B cell (primary cell): ENCODE measurements around the gene CFAP161. TPM values are rescaled to one million over a fixed set of nuclear protein-coding genes. Genes with fewer than 3 reads are reported as not detected.

ENCODE experiments used
- ATAC-seq: fragments of 200-7000 bp; cut with Tn5 transposase; one replicate; pipeline ENCODE4 v1.10.0; 2021; ENCODE audit warnings: low read depth, mild to moderate bottlenecking, moderate number of reproducible peaks, moderate library complexity
- CTCF ChIA-PET: fragments of 350-600 bp; sonication (Branson Sonifier 250); formaldehyde crosslinking; loops from one replicate; lab custom pipeline; 2021; ENCODE audit warnings: antibody characterized with exemption, inconsistent platforms; lab: Charles Lee
- POLR2A ChIA-PET: fragments of 350-600 bp; sonication (Branson Sonifier 250); formaldehyde crosslinking; loops from one replicate; lab custom pipeline; 2021; ENCODE audit warnings: antibody characterized with exemption; lab: Charles Lee
- DNase-seq: peaks from one replicate; pipeline ENCODE4 v3.0.0; 2013
- H2AFZ ChIP-seq: 2 replicates; pipeline ENCODE4 v1.6.1; 2012; ENCODE audit warnings: mild to moderate bottlenecking, low read depth, low read length; ENCODE audit not compliant: insufficient read depth, poor library complexity, severe bottlenecking
- H3K27ac ChIP-seq, 2 donors: 1 replicate in 1 of 2; 2 replicates in 1 of 2; pipeline ENCODE4 v1.5.1; 2012 to 2013; ENCODE audit warnings: low read length in 2 of 2, mild to moderate bottlenecking in 2 of 2, moderate library complexity in 1 of 2
- H3K27me3 ChIP-seq, 4 experiments: fragments of 200-600 bp in 1 of 4; sonication (generic) in 1 of 4; replicated peaks in 1 of 4; 1 replicate in 2 of 4; 2 replicates in 2 of 4; pipeline versions ENCODE4 v1.6.1 to v1.7.0; 2013 to 2016; ENCODE audit warnings: low read length in 3 of 4, mild to moderate bottlenecking in 2 of 4, mixed read lengths in 1 of 4, moderate library complexity in 1 of 4; ENCODE audit not compliant: insufficient read depth in 4 of 4, control insufficient read depth in 3 of 4; ENCODE audit errors: control extremely low read depth in 1 of 4
- H3K36me3 ChIP-seq, 2 experiments: replicated peaks in 1 of 2; 1 replicate in 1 of 2; 2 replicates in 1 of 2; pipeline versions ENCODE4 v1.6.1 to v1.7.1; 2013; ENCODE audit warnings: low read length in 1 of 2; ENCODE audit not compliant: insufficient read depth in 2 of 2, control insufficient read depth in 1 of 2; ENCODE audit errors: control extremely low read depth in 1 of 2, extremely low read depth in 1 of 2
- H3K4me1 ChIP-seq, 2 donors: fragments of 200-600 bp in 1 of 2; sonication (generic) in 1 of 2; 1 replicate in 1 of 2; 2 replicates in 1 of 2; pipeline versions ENCODE4 v1.5.1 to v1.6.1; 2013 to 2017; ENCODE audit warnings: low read length in 2 of 2; ENCODE audit not compliant: control insufficient read depth in 2 of 2, insufficient read depth in 2 of 2
- H3K4me2 ChIP-seq: replicated peaks from 2 replicates; pipeline ENCODE3; 2012; ENCODE audit warnings: mild to moderate bottlenecking, low read depth, low read length; ENCODE audit not compliant: poor library complexity, severe bottlenecking
- H3K4me3 ChIP-seq, 5 experiments: fragments of 200-600 bp in 1 of 5; sonication (generic) in 1 of 5; 1 replicate in 3 of 5; 2 replicates in 2 of 5; pipeline versions ENCODE4 v1.5.1 to v1.7.0; 2011 to 2016; ENCODE audit warnings: low read length in 4 of 5, mild to moderate bottlenecking in 4 of 5, low read depth in 2 of 5, control low read depth in 1 of 5, moderate library complexity in 1 of 5; ENCODE audit not compliant: insufficient read depth in 1 of 5; ENCODE audit errors: control extremely low read depth in 1 of 5, extremely low read depth in 1 of 5
- H3K79me2 ChIP-seq: fragments of 200-600 bp; sonication (generic); one replicate; pipeline ENCODE4 v1.6.0; 2016; ENCODE audit warnings: low read length; ENCODE audit not compliant: control insufficient read depth, insufficient read depth
- H3K9ac ChIP-seq: fragments of 200-600 bp; sonication (generic); 2 replicates; pipeline ENCODE4 v1.6.1; 2017; ENCODE audit warnings: mild to moderate bottlenecking, low read length, moderate library complexity
- H3K9me3 ChIP-seq, 3 donors: one replicate each; pipeline versions ENCODE4 v1.6.1 to v1.7.1; 2013; ENCODE audit warnings: low read length in 2 of 3; ENCODE audit not compliant: control insufficient read depth in 2 of 3, insufficient read depth in 1 of 3; ENCODE audit errors: control extremely low read depth in 1 of 3
- H4K20me1 ChIP-seq: 2 replicates; pipeline ENCODE4 v1.6.0; 2012; ENCODE audit warnings: mild to moderate bottlenecking, low read length; ENCODE audit not compliant: insufficient read depth, control insufficient read depth, poor library complexity, severe bottlenecking
- H3K27ac Mint-ChIP-seq: one replicate; pipeline ENCODE4 v1.8.0; 2021; ENCODE audit warnings: mixed read lengths
- H3K27me3 Mint-ChIP-seq: one replicate; pipeline ENCODE4 v1.8.0; 2021; ENCODE audit warnings: mixed read lengths
- H3K4me1 Mint-ChIP-seq: one replicate; pipeline ENCODE4 v1.8.0; 2021; ENCODE audit warnings: mixed read lengths
- H3K4me3 Mint-ChIP-seq: one replicate; pipeline ENCODE4 v1.8.0; 2021; ENCODE audit warnings: mixed read lengths
- H3K9me3 Mint-ChIP-seq: one replicate; pipeline ENCODE4 v1.8.0; 2022; ENCODE audit warnings: mixed read lengths; ENCODE audit not compliant: insufficient read depth
- EZH2 ChIP-seq: IDR thresholded peaks from 2 replicates; pipeline ENCODE4 v1.6.1; 2012; ENCODE audit warnings: borderline replicate concordance, low read depth, mild to moderate bottlenecking, moderate library complexity, low read length; ENCODE audit not compliant: insufficient read depth, poor library complexity, severe bottlenecking
- WGBS: methylation state at CpG from one replicate; pipeline ENCODE4 v1.1.5; 2013; ENCODE audit warnings: missing lambda C conversion rate; ENCODE audit not compliant: insufficient coverage; 5-methylcytosine and 5-hydroxymethylcytosine counted together
- intact Hi-C: fragments of 100-400 bp; cut with micrococcal nuclease; formaldehyde crosslinking; loops from one replicate; pipeline ENCODE4 v1.10.0; 2022
- polyA plus RNA-seq: library from polyadenylated mRNA; depleted of rRNA; stranded (reverse); fragments of >200 nt; gene quantifications from 2 replicates; pipeline ENCODE4 v1.2.3, GENCODE V29; 2012
- total RNA-seq, 2 donors: library from RNA; stranded (reverse); fragments of 120-200 nt in 1 of 2; gene quantifications; 1 replicate in 1 of 2; 2 replicates in 1 of 2; pipeline versions ENCODE4 v1.2.3 to v1.2.4, GENCODE V29; 2013 to 2022
- TF ChIP-seq, protein P1 (sequence below): fragments of 200-600 bp; IDR thresholded peaks from one replicate; pipeline ENCODE4 v1.8.0; 2022; ENCODE audit warnings: antibody characterized with exemption, mild to moderate bottlenecking

Gene CFAP161
- total and polyA plus RNA-seq, 2 donors (not counting 1 experiment from before 2014, with no cell fraction given), result not detected

DNA sequence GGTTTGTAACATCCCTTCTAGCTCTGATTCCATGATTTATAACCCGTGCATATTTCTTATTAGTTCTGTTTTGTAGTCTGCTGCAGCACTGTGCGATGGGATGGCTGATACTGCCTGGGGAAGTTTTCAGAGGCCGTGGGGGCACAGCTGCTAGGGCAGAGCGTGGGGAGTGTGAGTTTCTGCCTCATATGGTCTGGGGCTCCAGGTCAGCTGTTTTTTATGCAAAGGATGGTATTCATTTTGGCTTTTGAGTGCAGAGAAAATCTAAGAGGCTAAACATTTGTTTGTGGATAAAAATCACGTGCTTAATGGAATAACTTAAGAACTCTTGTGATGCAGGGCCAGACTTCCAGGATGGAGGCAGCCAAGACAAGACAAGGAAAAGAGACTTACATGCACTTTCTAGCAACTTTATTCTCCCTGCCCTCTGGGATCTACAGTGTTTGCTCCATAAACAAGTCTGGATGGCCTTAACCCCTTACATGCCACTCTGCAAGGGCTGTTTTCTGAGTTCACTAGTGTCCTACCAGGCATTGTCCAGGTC lies 45.5 kb upstream of the CFAP161 start:
- Mint-ChIP-seq H3K4me1 (no peaks in the 10 kb centered on the region), H3K27me3 (peaks cover 29% of the 10 kb centered on the region), H3K4me3 (no peak overlapping the region), H3K9me3 (no peaks in the 10 kb centered on the region), H3K27ac (no peak overlapping the region)
- peaks cover 0 to 8% (median 4%) of the 10 kb centered on the region in 4 experiments for H3K27me3 ChIP-seq
- 72% methylated on average over 5 of the region's 5 CpGs for WGBS
- no peak overlapping the region for H3K4me2 ChIP-seq
- H3K36me3 ChIP-seq, result no peaks in the 10 kb centered on the region
- H3K9ac ChIP-seq, result no peak overlapping the region
- intact Hi-C loops, result no loop called here
- H3K9me3 ChIP-seq, result peaks cover 0 to 1% (median 0%) of the 10 kb centered on the region in 3 donors
- H3K79me2 ChIP-seq, result no peaks in the 10 kb centered on the region
- DNase-seq, result no peak
- H2AFZ ChIP-seq, result no peak overlapping the region
- CTCF ChIA-PET, result no interaction called here
- no peak overlapping the region for H3K27ac ChIP-seq
- no peaks in the 10 kb centered on the region for H3K4me1 ChIP-seq
- POLR2A ChIA-PET, result no interaction called here
- TF ChIP-seq, protein P1, sequence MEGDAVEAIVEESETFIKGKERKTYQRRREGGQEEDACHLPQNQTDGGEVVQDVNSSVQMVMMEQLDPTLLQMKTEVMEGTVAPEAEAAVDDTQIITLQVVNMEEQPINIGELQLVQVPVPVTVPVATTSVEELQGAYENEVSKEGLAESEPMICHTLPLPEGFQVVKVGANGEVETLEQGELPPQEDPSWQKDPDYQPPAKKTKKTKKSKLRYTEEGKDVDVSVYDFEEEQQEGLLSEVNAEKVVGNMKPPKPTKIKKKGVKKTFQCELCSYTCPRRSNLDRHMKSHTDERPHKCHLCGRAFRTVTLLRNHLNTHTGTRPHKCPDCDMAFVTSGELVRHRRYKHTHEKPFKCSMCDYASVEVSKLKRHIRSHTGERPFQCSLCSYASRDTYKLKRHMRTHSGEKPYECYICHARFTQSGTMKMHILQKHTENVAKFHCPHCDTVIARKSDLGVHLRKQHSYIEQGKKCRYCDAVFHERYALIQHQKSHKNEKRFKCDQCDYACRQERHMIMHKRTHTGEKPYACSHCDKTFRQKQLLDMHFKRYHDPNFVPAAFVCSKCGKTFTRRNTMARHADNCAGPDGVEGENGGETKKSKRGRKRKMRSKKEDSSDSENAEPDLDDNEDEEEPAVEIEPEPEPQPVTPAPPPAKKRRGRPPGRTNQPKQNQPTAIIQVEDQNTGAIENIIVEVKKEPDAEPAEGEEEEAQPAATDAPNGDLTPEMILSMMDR, result no peak
- no peak for TF ChIP-seq EZH2
- H3K4me3 ChIP-seq, result no peak overlapping the region
- ATAC-seq, result no peak
- no peaks in the 10 kb centered on the region for H4K20me1 ChIP-seq

DNA sequence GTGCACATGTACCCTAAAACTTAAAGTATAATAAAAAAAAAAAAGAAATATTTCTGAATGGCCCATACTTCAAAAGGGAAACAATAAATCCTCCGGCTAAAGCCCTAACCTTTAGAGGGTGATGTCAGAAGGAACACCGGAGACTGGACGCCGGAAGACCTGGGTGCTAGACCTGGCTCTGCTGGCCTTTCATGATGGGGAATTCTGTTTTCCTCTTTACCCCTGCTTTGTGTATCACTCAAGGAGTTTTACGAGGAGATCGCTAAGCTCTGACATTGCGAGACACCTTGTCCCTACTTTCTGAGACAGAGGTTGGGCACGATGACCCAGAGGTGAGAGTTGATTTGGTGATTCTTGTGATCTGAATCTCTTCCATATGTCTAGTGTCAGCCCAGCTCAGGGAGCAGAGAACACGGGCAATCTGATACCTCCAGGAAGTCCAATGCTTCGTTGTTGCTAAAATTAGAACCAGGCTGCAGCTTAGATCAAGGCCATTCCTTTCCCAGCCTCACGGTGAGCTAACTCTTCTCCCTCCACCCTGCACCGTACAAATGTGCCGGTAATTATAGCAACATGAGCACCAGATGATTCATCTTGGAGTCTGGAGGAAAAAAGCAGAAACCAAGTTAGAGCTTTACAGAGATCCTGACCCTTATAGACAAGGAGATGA lies 42.0 kb upstream of the CFAP161 start:
- Mint-ChIP-seq H3K4me1 (no peaks in the 10 kb centered on the region), H3K4me3 (no peak overlapping the region), H3K9me3 (no peaks in the 10 kb centered on the region), H3K27ac (no peak overlapping the region), H3K27me3 (peaks cover 42% of the 10 kb centered on the region)
- peaks cover 0 to 30% (median 4%) of the 10 kb centered on the region in 4 experiments for H3K27me3 ChIP-seq
- no peak overlapping the region for H3K27ac ChIP-seq
- ChIA-PET POLR2A (no interaction called here), CTCF (interaction anchor here (0.7 to 1.5 kb wide), 2 partner anchors 11 to 15 kb away, joined by 3 to 4 read pairs; no protein-coding TSS in a partner anchor)
- H2AFZ ChIP-seq, result no peak overlapping the region
- no peak for TF ChIP-seq EZH2
- TF ChIP-seq, protein P1, result no peak
- no peak overlapping the region for H3K9ac ChIP-seq
- no peak for ATAC-seq
- peaks cover 0 to 3% (median 1%) of the 10 kb centered on the region in 3 donors for H3K9me3 ChIP-seq
- no peaks in the 10 kb centered on the region for H3K79me2 ChIP-seq
- WGBS, result 67% methylated on average over 7 of the region's 13 CpGs
- intact Hi-C loops, result no loop called here
- H3K4me3 ChIP-seq, result no peak overlapping the region
- H4K20me1 ChIP-seq, result no peaks in the 10 kb centered on the region
- no peaks in the 10 kb centered on the region for H3K4me1 ChIP-seq
- no peak overlapping the region for H3K4me2 ChIP-seq
- no peak for DNase-seq
- no peaks in the 10 kb centered on the region for H3K36me3 ChIP-seq
